Measurements from ENCODE around the gene ZMYND15.
"Not testable (repeated sequence)": the region's sequence is repeated elsewhere in the genome, so short reads cannot be mapped to it uniquely, and the experiment has no call there.

ZMYND15 gene, protein sequence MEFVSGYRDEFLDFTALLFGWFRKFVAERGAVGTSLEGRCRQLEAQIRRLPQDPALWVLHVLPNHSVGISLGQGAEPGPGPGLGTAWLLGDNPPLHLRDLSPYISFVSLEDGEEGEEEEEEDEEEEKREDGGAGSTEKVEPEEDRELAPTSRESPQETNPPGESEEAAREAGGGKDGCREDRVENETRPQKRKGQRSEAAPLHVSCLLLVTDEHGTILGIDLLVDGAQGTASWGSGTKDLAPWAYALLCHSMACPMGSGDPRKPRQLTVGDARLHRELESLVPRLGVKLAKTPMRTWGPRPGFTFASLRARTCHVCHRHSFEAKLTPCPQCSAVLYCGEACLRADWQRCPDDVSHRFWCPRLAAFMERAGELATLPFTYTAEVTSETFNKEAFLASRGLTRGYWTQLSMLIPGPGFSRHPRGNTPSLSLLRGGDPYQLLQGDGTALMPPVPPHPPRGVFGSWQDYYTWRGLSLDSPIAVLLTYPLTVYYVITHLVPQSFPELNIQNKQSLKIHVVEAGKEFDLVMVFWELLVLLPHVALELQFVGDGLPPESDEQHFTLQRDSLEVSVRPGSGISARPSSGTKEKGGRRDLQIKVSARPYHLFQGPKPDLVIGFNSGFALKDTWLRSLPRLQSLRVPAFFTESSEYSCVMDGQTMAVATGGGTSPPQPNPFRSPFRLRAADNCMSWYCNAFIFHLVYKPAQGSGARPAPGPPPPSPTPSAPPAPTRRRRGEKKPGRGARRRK

DNA sequence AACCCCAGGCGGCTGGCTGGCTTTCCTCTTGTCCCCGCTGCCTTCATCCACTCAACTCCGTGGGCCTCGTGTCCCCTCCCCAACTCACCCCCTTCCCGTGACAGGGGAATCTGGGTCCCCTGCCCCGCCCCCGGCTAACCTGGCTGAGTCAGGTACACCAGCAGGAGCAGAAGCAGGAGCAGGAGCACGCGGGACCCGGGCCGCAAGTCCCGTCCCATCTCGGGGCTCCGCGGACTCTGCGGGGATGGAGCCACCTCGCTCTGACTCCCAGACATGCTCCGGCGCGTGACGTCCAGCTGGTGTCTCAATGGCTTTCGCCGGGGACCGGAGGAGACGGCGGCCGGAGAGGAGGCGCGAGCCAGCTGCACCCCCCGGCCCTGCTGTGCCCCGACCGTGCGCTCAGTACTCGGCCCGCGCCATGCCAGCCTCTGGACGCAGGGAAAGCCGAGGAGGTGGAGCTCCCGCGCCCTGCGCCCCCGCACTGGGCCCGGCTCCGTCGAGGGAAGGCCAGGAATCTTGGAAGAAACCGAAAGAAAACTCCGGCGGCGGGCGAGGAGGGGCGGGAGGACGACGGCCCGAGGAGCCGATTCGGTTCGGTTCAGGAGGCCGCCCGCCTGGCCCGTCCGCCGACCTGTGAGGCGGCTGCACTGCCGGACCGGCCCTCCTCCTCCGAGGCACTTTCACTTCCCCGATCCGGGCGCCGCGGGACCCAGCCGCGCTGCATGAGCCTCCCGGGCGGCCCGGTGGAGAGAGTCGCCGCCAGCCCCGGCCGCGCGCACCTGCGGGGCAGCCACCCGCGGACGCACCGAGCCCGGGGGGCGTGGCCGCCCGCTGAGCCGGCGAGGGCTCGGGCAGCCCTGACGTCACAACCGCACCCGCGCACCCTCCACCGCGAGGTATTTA is at the start of gene ZMYND15, which contains the start of gene CXCL16:
ZMYND15 (plus strand) TSS at position 712 of the 903 bp plus-strand sequence. CDS start 716 bp downstream, outside the sequence.
CXCL16 (minus strand) TSS at position 807 of the 903 bp plus-strand sequence; CDS start at position 218, 589 bp downstream.
- DNase-seq (ENCODE audit: insufficient read length, low spot score): peak; percentile 76
- TF ChIP-seq, protein P1, sequence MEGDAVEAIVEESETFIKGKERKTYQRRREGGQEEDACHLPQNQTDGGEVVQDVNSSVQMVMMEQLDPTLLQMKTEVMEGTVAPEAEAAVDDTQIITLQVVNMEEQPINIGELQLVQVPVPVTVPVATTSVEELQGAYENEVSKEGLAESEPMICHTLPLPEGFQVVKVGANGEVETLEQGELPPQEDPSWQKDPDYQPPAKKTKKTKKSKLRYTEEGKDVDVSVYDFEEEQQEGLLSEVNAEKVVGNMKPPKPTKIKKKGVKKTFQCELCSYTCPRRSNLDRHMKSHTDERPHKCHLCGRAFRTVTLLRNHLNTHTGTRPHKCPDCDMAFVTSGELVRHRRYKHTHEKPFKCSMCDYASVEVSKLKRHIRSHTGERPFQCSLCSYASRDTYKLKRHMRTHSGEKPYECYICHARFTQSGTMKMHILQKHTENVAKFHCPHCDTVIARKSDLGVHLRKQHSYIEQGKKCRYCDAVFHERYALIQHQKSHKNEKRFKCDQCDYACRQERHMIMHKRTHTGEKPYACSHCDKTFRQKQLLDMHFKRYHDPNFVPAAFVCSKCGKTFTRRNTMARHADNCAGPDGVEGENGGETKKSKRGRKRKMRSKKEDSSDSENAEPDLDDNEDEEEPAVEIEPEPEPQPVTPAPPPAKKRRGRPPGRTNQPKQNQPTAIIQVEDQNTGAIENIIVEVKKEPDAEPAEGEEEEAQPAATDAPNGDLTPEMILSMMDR (IDR thresholded peaks at IDR 0.05; ENCODE audit: insufficient read depth, missing control alignments): no peak
- no peak for FAIRE-seq

DNA sequence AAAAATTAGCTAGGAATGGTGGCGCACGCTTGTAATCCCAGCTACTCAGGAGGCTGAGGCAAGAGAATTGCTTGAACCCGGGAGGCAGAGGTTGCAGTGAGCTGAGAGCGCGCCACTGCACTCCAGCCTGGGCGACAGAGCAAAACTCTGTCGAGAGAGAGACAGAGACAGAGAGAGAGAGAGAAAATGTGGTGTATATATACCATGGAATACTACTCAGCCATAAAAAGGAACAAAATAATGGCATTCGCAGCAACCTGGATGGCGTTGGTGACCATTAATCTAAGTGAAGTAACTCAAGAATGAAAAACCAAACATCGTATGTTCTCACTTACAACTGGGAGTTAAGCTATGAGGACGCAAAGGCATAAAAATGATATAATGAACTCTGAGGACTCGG is 49.8 kb upstream of the ZMYND15 start:
- not testable (repeated sequence) for DNase-seq (ENCODE audit: insufficient read length, low spot score); FAIRE-seq

DNA sequence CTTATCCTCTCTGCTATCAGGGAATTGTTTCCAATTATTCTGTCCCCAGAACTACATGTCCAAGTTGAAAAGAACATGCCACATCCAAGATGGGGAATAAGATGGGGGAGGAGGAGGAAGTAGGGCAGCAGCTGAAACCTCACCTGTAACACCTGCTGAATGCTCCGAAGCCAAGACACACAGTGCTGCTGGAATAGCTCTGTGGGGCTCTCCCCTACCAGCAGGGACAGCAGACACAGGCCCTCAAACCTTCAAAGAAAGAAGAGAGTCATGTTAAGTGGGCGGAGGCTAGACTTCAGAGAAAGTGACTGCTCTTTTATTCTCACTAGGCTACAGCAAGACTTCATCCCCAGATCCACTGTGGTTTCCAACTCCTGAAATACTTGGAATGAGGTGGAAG is 48.9 kb upstream of the ZMYND15 start:
- TF ChIP-seq, protein P1 (IDR thresholded peaks at IDR 0.05; ENCODE audit: insufficient read depth, missing control alignments): no peak
- FAIRE-seq (no peak), DNase-seq (ENCODE audit: insufficient read length, low spot score) (no peak)

DNA sequence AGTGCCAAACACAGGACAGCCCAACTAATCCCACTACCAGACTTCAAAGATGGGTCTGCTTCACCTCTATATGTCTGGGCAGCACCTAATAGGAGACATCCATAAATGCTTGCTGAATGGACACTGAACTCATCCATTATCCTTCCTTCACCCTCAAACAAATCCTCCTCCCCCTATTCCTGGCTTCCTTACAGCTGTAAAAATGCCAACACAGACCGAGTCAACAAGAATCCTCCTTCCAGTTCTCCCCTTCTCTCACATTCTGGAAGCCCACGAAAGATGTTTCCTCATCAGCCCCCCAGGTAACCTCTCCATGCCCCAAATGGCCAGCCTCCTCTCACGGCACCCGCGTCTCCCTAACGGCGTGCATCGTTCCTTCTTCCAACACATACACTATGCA is 47.9 kb upstream of the ZMYND15 start:
- no peak for FAIRE-seq
- TF ChIP-seq, protein P1 (IDR thresholded peaks at IDR 0.05; ENCODE audit: insufficient read depth, missing control alignments): no peak
- no peak for DNase-seq (ENCODE audit: insufficient read length, low spot score)

DNA sequence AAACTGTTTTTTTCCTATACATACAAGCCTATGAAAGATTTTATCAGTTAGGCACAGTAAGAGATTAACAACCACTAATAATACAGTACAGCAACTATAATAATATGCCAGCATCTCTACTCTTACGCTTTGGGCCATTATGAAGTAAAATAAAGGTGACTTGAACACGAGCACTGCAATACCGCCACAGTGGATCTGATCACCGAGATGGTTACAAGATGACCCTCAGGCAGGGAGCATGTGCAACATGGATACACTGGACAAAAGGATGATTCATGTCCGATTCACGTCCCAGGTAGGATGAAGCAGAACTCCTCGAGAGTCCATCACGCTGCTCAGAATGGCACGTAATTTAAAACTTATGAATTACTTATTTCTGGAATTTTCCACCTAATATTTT is 46.2 kb upstream of the ZMYND15 start:
- no peak for DNase-seq (ENCODE audit: insufficient read length, low spot score)
- TF ChIP-seq, protein P1 (IDR thresholded peaks at IDR 0.05; ENCODE audit: insufficient read depth, missing control alignments): no peak
- no peak for FAIRE-seq

DNA sequence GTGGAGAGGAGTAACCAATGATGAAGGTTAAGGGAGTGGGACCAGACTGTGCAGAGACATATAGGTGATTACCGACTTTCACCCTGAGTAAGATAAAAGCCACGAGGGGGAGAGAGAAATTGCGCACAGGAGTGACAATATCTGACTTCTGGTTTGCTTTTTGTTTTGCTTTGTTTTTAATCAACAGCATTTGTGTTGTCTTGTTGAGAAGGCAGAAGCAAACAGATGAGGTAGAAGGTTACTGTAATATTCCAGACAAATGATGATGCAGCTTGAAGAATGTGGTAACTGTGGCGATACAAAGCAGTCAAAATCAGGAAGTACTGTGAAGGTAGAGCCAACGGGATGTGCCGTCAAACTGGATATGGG is 43.2 kb upstream of the ZMYND15 start:
- DNase-seq (ENCODE audit: insufficient read length, low spot score) (no peak), FAIRE-seq (no peak)
- TF ChIP-seq, protein P1 (IDR thresholded peaks at IDR 0.05; ENCODE audit: insufficient read depth, missing control alignments): no peak

DNA sequence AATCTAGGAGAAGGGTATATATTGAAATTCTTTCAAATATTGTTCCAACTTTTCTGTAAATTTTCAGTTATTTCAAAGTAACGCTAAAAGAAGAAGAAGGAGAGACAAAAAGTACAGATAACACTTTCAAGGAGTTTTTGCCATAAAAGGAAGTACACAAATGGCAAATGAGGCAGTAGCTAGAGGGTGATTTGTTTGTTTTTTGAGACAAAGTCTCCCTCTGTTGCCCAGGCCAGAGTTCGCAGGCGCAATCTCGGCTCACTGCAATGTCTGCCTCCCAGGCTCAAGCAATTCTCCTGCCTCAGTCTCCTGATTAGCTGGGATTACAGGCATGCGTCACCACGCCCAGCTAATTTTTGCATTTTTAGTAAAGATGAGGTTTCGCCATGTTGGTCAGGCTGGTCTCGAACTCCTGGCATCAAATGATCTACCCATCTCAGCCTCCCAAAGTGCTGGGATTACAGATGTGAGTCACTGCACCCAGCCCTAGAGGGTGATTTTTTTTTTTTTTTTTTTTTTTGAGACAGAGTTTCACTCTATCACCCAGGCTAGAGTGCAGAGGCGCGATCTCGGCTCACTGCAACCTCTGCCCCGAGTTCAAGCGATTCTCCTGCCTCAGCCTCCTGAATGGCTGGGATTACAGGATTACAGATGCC is 40.1 kb upstream of the ZMYND15 start:
- not testable (repeated sequence) for FAIRE-seq; DNase-seq (ENCODE audit: insufficient read length, low spot score)

Measured in D721Med (cell line).